IMR-90 (cell line): ENCODE measurements around the gene OSCP1. TPM values are rescaled to one million over a fixed set of nuclear protein-coding genes. Genes with fewer than 3 reads are reported as not detected.

ENCODE experiments used
- ATAC-seq: fragments of 200-7000 bp; cut with Tn5 transposase; 2 replicates; pipeline ENCODE4 v1.9.1; 2020; ENCODE audit warnings: low read depth, mild to moderate bottlenecking, moderate library complexity
- BruUV-seq: library from RNA; stranded (reverse); fragments of 400-500 nt; replicated peaks from 2 replicates; lab custom pipeline; 2021; lab: Mats Ljungman, UMichigan
- CTCF ChIA-PET: fragments of 300-600 bp; formaldehyde crosslinking; extraction: SDS; loops from one replicate; lab custom pipeline; 2021; ENCODE audit warnings: antibody characterized with exemption; lab: Yijun Ruan, JAX
- POLR2A ChIA-PET: fragments of 300-600 bp; sonication (Branson Sonifier 250); formaldehyde crosslinking; loops from one replicate; lab custom pipeline; 2022; ENCODE audit warnings: antibody characterized with exemption; ENCODE audit not compliant: unreplicated experiment; lab: Charles Lee
- DNase-seq: peaks from one replicate; pipeline ENCODE4 v3.0.0; 2013
- H2AFZ ChIP-seq: replicated peaks from 2 replicates; pipeline ENCODE3; 2013; ENCODE audit warnings: low read length, mild to moderate bottlenecking; ENCODE audit not compliant: poor library complexity
- H2AK5ac ChIP-seq: 2 replicates; pipeline ENCODE4 v1.6.1; 2013; ENCODE audit warnings: low read depth, low read length, inconsistent platforms
- H2AK9ac ChIP-seq: replicated peaks from 2 replicates; pipeline ENCODE3; 2013; ENCODE audit warnings: mild to moderate bottlenecking, low read depth, low read length, moderate library complexity; ENCODE audit not compliant: poor library complexity
- H2BK120ac ChIP-seq: 2 replicates; pipeline ENCODE4 v1.6.1; 2013; ENCODE audit warnings: low read depth, low read length, inconsistent platforms
- H2BK15ac ChIP-seq: 3 replicates; pipeline ENCODE4 v1.6.1; 2013; ENCODE audit warnings: low read depth, low read length, inconsistent platforms
- H2BK20ac ChIP-seq: 2 replicates; pipeline ENCODE4 v1.6.1; 2013; ENCODE audit warnings: low read depth, mild to moderate bottlenecking, inconsistent platforms, low read length, moderate library complexity
- H2BK5ac ChIP-seq: 2 replicates; pipeline ENCODE4 v1.6.1; 2013; ENCODE audit warnings: mild to moderate bottlenecking, low read depth, low read length, inconsistent platforms; ENCODE audit not compliant: poor library complexity, severe bottlenecking
- H3K14ac ChIP-seq: replicated peaks from 2 replicates; pipeline ENCODE4 v1.6.1; 2013; ENCODE audit warnings: low read depth, low read length, inconsistent platforms
- H3K18ac ChIP-seq: 2 replicates; pipeline ENCODE4 v1.6.1; 2013; ENCODE audit warnings: low read depth, low read length, control low read depth
- H3K23ac ChIP-seq: 2 replicates; pipeline ENCODE4 v1.6.1; 2013; ENCODE audit warnings: low read depth, low read length, inconsistent platforms
- H3K27ac ChIP-seq: 2 replicates; pipeline ENCODE4 v1.5.1; 2013; ENCODE audit warnings: mild to moderate bottlenecking, control low read depth, low read length; ENCODE audit not compliant: insufficient read depth
- H3K27me3 ChIP-seq: 2 replicates; pipeline ENCODE4 v1.6.1; 2013; ENCODE audit warnings: low read length; ENCODE audit not compliant: control insufficient read depth, insufficient read depth
- H3K36me3 ChIP-seq: 2 replicates; pipeline ENCODE4 v1.6.1; 2013; ENCODE audit warnings: low read length, mixed read lengths; ENCODE audit not compliant: control insufficient read depth, insufficient read depth
- H3K4ac ChIP-seq: 2 replicates; pipeline ENCODE4 v1.6.1; 2013; ENCODE audit warnings: low read depth, low read length, inconsistent platforms
- H3K4me1 ChIP-seq: 2 replicates; pipeline ENCODE4 v1.6.1; 2013; ENCODE audit warnings: low read length, mixed read lengths; ENCODE audit not compliant: control insufficient read depth, insufficient read depth
- H3K4me2 ChIP-seq: 2 replicates; pipeline ENCODE4 v1.6.1; 2013; ENCODE audit warnings: low read depth, mild to moderate bottlenecking, control low read depth, low read length, moderate library complexity
- H3K4me3 ChIP-seq: 2 replicates; pipeline ENCODE4 v1.5.1; 2013; ENCODE audit warnings: low read depth, mild to moderate bottlenecking, control low read depth, low read length, moderate library complexity; ENCODE audit not compliant: insufficient read depth
- H3K56ac ChIP-seq: 2 replicates; pipeline ENCODE4 v1.6.1; 2013; ENCODE audit warnings: low read length, inconsistent platforms; ENCODE audit not compliant: insufficient read depth; ENCODE audit errors: extremely low read depth
- H3K79me1 ChIP-seq, 2 experiments: 2 replicates each; pipeline ENCODE4 v1.6.1; 2013; ENCODE audit warnings: low read length in 2 of 2, inconsistent platforms in 1 of 2, low read depth in 1 of 2
- H3K9ac ChIP-seq: 2 replicates; pipeline ENCODE4 v1.6.1; 2013; ENCODE audit warnings: low read depth, low read length, control low read depth
- H3K9me1 ChIP-seq: 2 replicates; pipeline ENCODE4 v1.6.1; 2013; ENCODE audit warnings: low read length, inconsistent platforms; ENCODE audit not compliant: insufficient read depth
- H3K9me3 ChIP-seq: 2 replicates; pipeline ENCODE4 v1.6.1; 2013; ENCODE audit warnings: low read length; ENCODE audit not compliant: control insufficient read depth, insufficient read depth
- H4K20me1 ChIP-seq: 2 replicates; pipeline ENCODE4 v1.6.1; 2013; ENCODE audit warnings: low read length, inconsistent platforms; ENCODE audit not compliant: insufficient read depth
- H4K5ac ChIP-seq: 2 replicates; pipeline ENCODE4 v1.6.1; 2013; ENCODE audit warnings: mild to moderate bottlenecking, low read depth, low read length, control low read depth
- H4K8ac ChIP-seq, 2 experiments: 2 replicates each; pipeline ENCODE4 v1.6.1; 2013; ENCODE audit warnings: low read depth in 2 of 2, low read length in 2 of 2, control low read depth in 1 of 2, inconsistent platforms in 1 of 2
- H4K91ac ChIP-seq: 2 replicates; pipeline ENCODE4 v1.6.1; 2013; ENCODE audit warnings: low read depth, low read length, inconsistent platforms; ENCODE audit not compliant: insufficient read depth
- CEBPB ChIP-seq: IDR thresholded peaks from 2 replicates; pipeline ENCODE4 v1.6.1; 2012; ENCODE audit warnings: low read depth, low read length, improper control_type of control experiment
- MXI1 ChIP-seq: IDR thresholded peaks from 2 replicates; pipeline ENCODE4 v1.6.1; 2012; ENCODE audit warnings: low read depth, mild to moderate bottlenecking, low read length, moderate library complexity, borderline replicate concordance
- POLR2A ChIP-seq: IDR thresholded peaks from 2 replicates; pipeline ENCODE4 v1.6.1; 2012; ENCODE audit warnings: mild to moderate bottlenecking, low read depth, low read length
- RAD21 ChIP-seq: IDR thresholded peaks from 2 replicates; pipeline ENCODE4 v1.6.1; 2012; ENCODE audit warnings: low read length, improper control_type of control experiment
- SMC3 ChIP-seq: fragments of 150-350 bp; IDR thresholded peaks from 2 replicates; pipeline ENCODE4 v1.6.1; 2016; ENCODE audit warnings: low read depth, mild to moderate bottlenecking, antibody characterized with exemption, low read length, moderate library complexity
- WGBS, 2 experiments: methylation state at CpG; one replicate each; pipeline versions ENCODE4 v1.1.5 to v1.1.7; 2013; ENCODE audit warnings: missing lambda C conversion rate in 2 of 2; ENCODE audit not compliant: insufficient read length in 1 of 2; ENCODE audit errors: extremely low coverage in 2 of 2; 5-methylcytosine and 5-hydroxymethylcytosine counted together
- dilution Hi-C: fragments of 300-500 bp; cut with HindIII; formaldehyde crosslinking; loops from one replicate; pipeline ENCODE4 v1.14.3; 2018; ENCODE audit warnings: low sequenced_read_pairs; ENCODE audit not compliant: unreplicated experiment
- in situ Hi-C: fragments of 300-500 bp; cut with MboI; formaldehyde crosslinking; loops from 3 replicates; pipeline ENCODE4 v1.14.3; 2019; ENCODE audit warnings: low sequenced_read_pairs, inconsistent platforms, mixed read lengths
- intact Hi-C: fragments of 100-400 bp; cut with micrococcal nuclease; formaldehyde crosslinking; loops from 2 replicates; pipeline ENCODE4 v1.10.0; 2022
- polyA plus RNA-seq, 3 experiments: library from polyadenylated mRNA; depleted of rRNA; stranded (reverse); fragments of >200 nt; gene quantifications; 2 replicates each; pipeline ENCODE4 v1.2.3, GENCODE V29; 2012; ENCODE audit warnings: low replicate concordance in 1 of 3
- total RNA-seq: library from RNA; depleted of rRNA; stranded (reverse); fragments of >200 nt; gene quantifications from 2 replicates; pipeline ENCODE4 v1.2.3, GENCODE V29; 2012

Gene OSCP1
- total and polyA plus RNA-seq, 2 of the 4 experiments (the other 2 are of a cell fraction) = 7.8 to 11.8 TPM

DNA sequence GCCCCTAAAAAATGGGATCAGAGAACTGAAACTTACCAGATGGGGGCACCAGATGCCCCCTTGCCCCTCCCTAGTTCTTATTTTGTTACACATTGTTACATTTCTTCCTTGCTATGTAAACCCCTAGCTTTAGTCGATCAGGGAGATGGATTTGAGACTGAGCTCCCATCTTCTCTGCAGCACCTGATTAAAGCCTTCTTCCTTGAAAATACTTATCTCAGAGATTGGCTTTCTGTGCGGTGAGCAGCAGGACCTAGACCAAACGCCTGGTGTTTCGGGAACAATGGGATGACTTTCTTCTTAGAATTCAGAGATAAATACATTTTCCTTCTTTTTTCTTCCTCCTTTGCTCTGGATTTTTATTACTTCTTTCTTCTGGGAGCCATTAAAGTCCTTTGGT is 35.9 kb downstream of the OSCP1 start:
- Histone ChIP-seq H3K27me3 (no peaks in the 10 kb centered on the region), H3K9me3 (no peaks in the 10 kb centered on the region; the same call in 1 of the 2 replicates), H3K4me2 (no peak overlapping the region), H4K20me1 (no peaks in the 10 kb centered on the region), H3K79me1 (no peaks in the 10 kb centered on the region), H2BK120ac (no peak overlapping the region), H3K4me3 (no peak overlapping the region), H3K14ac (no peak overlapping the region), H2AK5ac (no peak overlapping the region), H3K56ac (no peak overlapping the region), H3K18ac (no peak overlapping the region), H3K4me1 (peaks cover 2% of the 10 kb centered on the region), H4K5ac (no peak overlapping the region), H3K23ac (no peak overlapping the region), H3K36me3 (no peaks in the 10 kb centered on the region), H2AK9ac (no peak overlapping the region), H3K4ac (no peak overlapping the region), H4K91ac (no peak overlapping the region), H2BK5ac (no peak overlapping the region), H2BK15ac (no peak overlapping the region), H3K9ac (no peak overlapping the region), H3K9me1 (no peaks in the 10 kb centered on the region), H4K8ac (no peak overlapping the region), H2BK20ac (no peak overlapping the region), H3K27ac (no peak overlapping the region), H2AFZ (no peak overlapping the region)
- no CpG with 5 or more reads among the region's 4 CpGs for WGBS, 2 experiments
- DNase-seq = no peak
- in situ Hi-C loops (loop anchor here (25.0 kb wide), 1 partner anchor 302 kb away; no protein-coding TSS in a partner anchor), dilution Hi-C loops (no loop called here), intact Hi-C loops (no loop called here)
- ChIA-PET POLR2A (no interaction called here), CTCF (interaction anchor here (1.3 kb wide), 1 partner anchor 114 kb away, joined by 3 read pairs; no protein-coding TSS in a partner anchor)
- BruUV-seq = no TSS peak
- TF ChIP-seq CEBPB (no peak), POLR2A (no peak), MXI1 (no peak), SMC3 (no peak), RAD21 (no peak)
- ATAC-seq = no peak
